Measurements from ENCODE around the gene KIAA1755.

GRCh38 chr20:38187517-38187916, 73.0 kb downstream of the KIAA1755 start:
- TF ChIP-seq CTCF (IDR thresholded peaks at IDR 0.05; ENCODE audit: insufficient read depth, low read depth, low read length), result no peak
- TF ChIP-seq EZH2 (IDR thresholded peaks at IDR 0.05; ENCODE audit: insufficient read depth, low read length), result no peak

Data from astrocyte (in vitro differentiated cells and primary cell).